ENCODE data around the gene WDR48.

WDR48 gene

DNA sequence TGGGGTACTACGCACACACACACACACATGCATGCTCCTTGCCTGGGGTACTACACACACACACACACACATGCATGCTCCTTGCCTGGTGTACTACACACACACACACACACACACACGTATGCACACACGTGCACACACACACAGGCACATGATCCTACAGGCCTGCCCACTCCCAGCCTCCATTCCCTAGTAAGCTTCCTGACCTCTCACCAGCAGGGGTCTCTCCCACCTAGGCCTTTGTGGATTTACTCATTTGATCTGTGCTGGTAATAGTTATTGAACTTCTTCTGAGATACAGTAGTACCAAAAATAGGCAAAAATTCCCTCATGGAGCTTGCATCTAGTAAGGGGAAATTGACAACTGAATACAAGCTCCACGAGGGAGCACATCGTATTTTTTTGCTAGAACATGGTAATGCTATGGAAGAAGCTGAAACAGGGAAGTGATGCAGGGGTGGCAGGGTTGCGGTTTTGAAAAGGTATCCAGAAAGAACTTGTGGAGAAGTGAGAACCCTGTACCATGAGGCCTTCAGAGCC, 74.8 kb downstream of the WDR48 start:
- no peak for DNase-seq

GRCh38 chr3:39127269-39127907, 75.6 kb downstream of the WDR48 start:
- DNase-seq = no peak

GRCh38 chr3:39127908-39128304, 76.1 kb downstream of the WDR48 start:
- no peak for DNase-seq

DNA sequence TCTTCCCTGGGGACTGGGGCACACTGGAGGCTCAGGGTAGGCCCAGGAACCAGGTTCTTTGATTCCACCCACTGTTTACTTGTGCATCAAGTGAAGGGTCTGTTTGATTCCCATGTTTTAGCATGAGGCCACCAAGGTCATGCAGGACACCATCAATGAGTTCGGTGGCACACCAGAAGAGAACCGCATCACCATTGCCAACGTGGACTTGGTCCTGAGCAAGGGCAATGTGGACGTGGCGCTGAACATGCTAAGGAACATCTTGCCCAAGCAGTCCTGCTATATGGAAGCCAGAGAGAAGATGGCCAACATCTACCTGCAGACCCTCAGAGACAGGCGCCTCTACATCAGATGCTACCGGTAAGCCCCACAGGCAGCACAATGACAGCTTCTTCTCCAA, 77.1 kb downstream of the WDR48 start:
- no peak for DNase-seq

DNA sequence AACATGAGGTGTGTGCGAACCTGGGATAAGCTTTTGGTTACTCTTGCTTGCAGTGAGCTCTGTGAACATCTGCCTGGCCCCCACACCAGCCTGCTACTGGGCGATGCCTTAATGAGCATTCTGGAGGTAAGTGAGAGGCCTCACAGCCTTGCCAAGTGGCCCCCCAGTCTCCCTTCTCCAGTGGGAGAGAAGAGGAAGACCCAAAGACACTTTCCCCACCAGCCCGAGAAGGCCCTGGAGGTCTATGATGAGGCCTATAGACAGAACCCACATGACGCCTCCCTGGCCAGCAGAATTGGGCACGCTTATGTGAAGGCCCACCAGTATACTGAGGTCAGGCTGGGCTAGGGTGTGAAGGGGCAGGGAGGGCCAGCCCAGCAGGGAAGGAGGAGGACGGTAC, 78.2 kb downstream of the WDR48 start:
- no peak for DNase-seq

DNA sequence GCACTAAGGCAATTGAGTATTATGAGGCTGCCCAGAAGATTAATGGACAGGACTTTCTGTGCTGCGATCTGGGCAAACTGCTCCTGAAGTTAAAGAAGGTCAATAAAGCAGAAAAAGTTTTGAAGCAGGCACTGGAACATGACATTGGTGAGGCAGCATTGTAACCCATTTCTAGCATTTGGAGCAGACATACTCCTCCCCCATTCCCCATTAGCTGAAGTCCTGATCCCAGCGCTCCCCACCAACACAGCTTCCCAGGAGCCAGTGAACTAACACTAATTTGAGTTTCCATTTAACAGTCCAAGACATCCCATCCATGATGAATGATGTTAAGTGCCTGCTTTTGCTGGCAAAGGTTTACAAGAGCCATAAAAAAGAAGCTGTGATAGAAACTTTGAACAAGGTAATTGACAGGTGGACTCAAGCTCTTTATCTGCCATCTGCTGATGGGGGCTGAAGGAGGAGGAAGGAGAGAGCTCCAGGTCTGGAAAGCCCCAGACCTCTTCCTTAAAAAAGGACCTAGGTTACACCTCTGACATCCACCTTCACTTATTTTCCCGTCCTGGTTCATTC, 79.0 kb downstream of the WDR48 start:
- DNase-seq = no peak

DNA sequence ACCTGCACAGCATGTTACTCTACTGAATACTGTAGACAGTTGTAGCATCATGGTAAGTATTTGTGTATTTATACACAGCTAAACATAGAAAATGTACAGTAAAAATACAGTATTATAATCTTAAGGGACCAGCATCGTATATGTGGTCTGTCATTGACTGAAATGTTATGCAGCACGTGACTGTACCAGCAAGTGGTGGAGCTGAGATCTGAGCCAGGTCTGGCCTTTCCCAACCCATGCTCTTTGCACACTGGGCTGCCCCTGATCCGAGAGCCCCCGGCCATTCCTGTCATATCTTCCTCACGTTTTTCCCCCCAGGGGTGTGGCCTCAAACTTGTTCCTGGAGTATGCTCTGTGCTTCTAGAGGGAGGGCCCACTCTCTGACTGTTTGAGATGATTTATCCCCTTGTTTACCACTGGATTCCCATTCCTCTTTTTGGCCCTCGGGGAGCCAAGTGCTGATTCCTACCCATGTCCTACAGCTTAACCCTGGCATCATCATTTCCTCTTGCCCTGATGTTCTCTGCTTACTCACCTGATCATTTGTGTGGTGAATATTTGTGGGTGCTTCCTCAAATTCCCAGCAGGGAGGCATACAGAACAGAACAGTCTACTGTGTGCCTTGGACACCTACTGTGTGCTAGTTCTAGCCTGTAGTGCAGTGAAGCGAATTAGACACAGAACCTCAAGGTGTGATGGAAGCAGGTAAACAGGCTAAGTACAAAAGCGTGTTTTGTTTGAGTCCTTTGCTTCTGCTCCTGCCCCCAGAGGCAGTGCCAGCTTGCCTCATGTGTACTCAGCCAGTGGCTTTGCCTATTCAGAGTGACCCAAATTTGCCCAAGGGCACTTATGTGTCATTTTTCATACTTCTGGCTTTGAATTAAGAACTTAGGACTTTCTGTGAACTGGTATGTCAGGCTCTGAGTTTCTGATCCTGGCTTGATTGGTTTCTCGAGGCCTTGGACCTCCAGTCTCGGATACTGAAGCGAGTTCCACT, 80.6 kb downstream of the WDR48 start:
- DNase-seq = no peak

GRCh38 chr3:39133093-39133490, 81.3 kb downstream of the WDR48 start:
- DNase-seq = no peak

- DNase-seq = no peak
These were observed 82.0 kb downstream of the WDR48 start for GRCh38 chr3:39133822-39134221.

DNA sequence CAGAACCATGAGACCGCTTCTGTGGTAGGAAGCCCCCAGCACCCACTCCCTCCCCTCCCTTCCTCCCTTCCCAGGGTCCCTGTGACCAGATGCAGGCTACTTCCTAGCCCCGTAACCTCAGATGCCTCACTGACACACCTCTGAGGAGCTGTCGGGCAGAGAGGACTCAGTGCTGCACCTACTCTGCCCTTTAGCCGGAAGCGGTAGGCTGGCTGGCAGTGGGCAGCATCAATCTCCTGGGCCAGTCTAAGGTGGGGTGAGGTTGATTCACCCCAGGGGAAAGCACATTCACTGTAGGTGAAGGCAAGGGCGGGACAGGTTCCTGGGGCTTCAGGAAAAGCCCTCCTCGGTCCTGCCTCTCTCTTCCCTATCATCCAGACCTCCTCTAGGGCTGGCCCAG, 82.5 kb downstream of the WDR48 start:
- no peak for DNase-seq

DNA sequence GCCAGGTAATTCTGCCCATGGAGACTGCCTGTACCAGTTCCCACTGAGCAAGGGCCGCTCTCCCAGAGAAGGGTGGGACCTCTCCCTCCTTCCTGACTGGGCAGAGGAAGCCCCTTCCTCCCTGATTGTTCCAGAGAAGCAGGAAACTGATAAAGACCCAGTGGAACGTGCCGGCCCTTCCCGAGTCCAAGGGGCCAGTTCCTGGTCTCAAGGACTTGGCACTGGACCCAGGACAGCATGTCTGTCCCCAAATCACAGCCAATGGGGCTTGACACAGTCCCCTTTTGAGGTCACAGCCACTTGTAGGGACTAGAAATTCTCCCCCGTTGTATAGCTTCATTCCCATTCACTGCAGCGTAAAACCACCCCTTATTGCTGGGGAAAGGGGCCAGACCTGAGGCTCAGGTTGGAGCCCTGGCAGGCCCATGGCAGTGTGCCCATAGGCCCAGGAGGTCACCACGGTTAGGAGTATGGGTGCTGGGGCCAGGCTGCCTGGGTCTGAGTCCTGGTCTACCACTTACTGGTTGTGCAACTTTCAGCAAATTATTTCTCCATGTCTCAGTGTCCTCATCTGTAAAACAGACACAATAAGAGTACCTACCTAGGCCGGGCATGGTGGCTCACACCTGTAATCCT, 83.5 kb downstream of the WDR48 start:
- DNase-seq = no peak

DNA sequence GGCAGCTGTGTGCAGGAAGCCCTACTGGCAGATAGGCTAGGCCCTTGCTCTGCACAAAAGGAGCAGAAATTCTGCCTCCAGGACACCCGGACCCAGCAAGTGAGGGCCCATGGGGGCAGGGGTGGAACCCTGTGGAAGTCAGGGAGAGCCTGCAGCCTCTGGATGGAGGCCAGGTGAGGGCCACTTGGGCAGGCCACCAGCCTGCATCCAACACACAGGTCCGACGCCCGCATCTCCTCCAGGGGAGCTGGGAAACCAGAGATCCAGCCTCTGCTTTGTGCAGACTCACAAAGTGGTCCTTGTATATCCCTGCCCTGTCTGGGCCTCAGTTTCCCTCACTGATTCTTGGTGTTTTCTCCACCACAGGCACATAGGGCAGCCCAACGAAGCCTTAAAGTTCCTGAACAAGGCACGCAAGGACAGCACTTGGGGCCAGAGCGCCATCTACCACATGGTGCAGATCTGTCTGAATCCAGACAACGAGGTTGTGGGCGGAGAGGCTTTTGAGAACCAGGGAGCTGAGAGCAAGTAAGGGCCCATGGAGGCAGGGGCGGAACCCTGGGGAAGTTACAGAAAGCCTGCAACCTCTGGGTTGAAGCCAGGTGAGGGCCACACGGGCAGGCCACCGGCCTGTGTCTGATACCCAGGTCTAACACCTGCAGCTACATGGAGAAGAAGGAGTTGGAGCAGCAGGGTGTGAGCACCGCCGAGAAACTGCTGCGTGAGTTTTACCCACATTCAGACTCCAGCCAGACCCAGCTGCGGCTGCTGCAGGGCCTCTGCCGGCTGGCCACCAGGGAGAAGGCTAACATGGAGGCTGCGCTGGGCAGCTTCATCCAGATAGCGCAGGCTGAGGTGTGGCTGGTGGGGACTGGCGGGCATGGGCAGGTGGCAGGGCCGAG, 85.0 kb downstream of the WDR48 start:
- DNase-seq = no peak

GRCh38 chr3:39137435-39137936, 85.7 kb downstream of the WDR48 start:
- no peak for DNase-seq

DNA sequence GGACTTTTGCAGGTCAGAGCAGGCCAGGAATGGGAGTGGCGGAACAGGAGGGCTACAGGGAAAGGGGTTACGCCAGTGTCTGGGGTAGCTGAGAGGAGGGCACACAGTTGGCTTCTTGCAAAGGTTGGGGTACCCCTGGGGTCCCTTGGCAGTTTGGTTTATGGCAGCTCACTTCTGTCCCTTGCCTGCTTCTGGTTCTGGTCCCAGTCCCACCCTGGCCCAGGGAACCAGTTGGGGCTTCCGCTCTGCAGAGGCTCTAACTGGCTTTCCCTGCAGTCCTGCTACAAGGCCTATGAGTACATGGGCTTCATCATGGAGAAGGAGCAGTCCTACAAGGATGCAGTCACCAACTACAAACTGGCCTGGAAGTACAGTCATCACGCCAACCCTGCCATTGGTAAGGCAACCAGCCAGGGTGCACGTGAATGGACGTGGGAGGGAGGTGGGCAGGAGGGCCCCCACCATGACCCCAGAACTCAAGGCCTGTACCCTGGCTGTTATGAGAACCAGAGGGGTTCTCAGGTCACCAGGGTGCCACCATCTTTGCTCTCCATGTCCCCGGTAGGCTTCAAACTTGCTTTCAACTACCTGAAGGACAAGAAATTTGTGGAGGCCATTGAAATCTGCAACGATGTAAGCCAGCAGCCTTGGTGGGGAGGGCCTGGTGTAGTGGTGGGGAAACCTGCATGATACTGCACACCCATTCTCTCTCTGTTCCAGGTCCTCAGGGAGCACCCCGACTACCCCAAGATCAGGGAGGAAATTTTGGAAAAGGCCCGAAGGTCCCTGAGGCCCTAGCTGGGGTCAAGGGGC, 86.4 kb downstream of the WDR48 start:
- DNase-seq = no peak

DNA sequence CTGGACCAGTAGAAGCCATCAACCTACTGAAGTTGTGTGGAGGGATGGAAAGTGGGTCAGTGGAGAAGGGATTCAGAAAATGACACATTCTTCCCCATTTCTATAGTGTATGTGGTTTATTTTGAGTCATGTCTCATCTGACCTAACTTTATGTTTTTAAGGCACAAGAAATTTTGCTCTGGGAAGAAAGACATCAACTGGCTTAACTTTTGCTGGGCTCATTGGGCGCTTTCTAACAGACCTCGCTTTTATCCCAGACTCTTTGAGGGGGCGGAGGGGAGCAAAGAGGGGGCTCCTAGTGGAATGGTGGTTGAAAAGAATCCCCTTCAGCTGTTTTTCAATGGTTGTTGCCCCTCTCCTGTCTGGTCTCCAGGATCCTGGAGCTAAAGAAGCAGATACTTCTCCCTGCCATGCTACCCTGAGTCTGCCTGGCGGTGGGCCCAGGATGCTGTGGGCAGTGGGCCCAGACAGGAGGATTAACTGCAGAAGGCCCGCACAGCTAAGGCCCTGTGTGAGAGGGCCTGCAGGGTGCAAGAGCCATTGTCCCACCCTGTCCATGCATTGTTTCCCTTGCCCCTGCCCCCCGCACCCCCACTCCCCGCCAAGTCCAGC, 87.1 kb downstream of the WDR48 start:
- DNase-seq = no peak

DNA sequence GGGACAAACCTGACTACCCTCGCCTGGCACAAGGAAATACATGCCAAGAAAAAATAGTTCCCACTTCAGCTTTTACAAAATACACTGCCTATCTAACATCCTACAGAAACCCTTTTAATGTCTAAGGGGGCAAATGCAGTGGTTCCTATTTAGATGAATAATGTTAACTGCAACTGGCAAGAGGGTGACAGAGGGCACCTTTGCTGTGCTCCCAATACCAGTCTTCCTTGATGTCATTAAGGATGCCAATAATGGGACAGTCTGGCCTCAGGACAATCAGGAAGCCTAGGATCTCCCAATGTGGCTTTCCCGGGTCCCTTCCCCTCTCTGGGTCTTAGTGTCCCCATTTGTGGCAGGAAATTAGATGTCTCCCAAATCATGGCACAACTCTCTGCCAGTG, 87.6 kb downstream of the WDR48 start:
- no peak for DNase-seq

GRCh38 chr3:39140341-39140971, 88.6 kb downstream of the WDR48 start:
- no peak for DNase-seq

- DNase-seq = no peak
These were observed 89.6 kb downstream of the WDR48 start for GRCh38 chr3:39141171-39141995.

GRCh38 chr3:39142067-39142466, 90.3 kb downstream of the WDR48 start:
- no peak for DNase-seq

Measured in NCI-H526 treated with DMSO at 0.1 percent for 48 hours (cell line).